ENCODE measurements around the gene AIFM1. TPM values are rescaled to one million over a fixed set of nuclear protein-coding genes. Genes with fewer than 3 reads are reported as not detected.

Gene AIFM1
- total and polyA plus RNA-seq, 7 donors: 48.6 to 61.6 (median 57.3) TPM

GRCh38 chrX:130184857-130185256, 19.2 kb upstream of the AIFM1 start:
- Histone ChIP-seq H3K4me3 (no peak overlapping the region), H3K9me3 (no peaks in the 10 kb centered on the region), H3K4me1 (no peaks in the 10 kb centered on the region), H3K36me3 (ENCODE audit: insufficient read depth in 1 of 2, low read depth in 1 of 2) (no peaks in the 10 kb centered on the region), H3K27me3 (ENCODE audit: insufficient read depth in 3 of 3, low read length in 2 of 3) (no peaks in the 10 kb centered on the region), H3K27ac (no peak overlapping the region)
- TF ChIP-seq CTCF (IDR thresholded peaks at IDR 0.05): no peak
- WGBS, 3 donors: 35 to 43% (median 43%) methylated on average over 2 of the region's 2 CpGs
- ATAC-seq (no peak), DNase-seq (no peak)
- intact Hi-C loops (cut with DNase I): no loop called here

- intact Hi-C loops (cut with DNase I): no loop called here
- Histone ChIP-seq H3K4me3 (no peak overlapping the region), H3K27ac (no peak overlapping the region), H3K27me3 (ENCODE audit: insufficient read depth in 3 of 3, low read length in 2 of 3) (no peaks in the 10 kb centered on the region), H3K4me1 (no peaks in the 10 kb centered on the region), H3K36me3 (ENCODE audit: insufficient read depth in 1 of 2, low read depth in 1 of 2) (no peaks in the 10 kb centered on the region), H3K9me3 (no peaks in the 10 kb centered on the region)
- no peak for DNase-seq
- TF ChIP-seq CTCF (IDR thresholded peaks at IDR 0.05): no peak
- 90 to 94% (median 91%) methylated on average over 11 of the region's 11 CpGs for WGBS, 3 donors
- ATAC-seq: no peak
Measured at GRCh38 chrX:130184168-130184567, 18.5 kb upstream of the AIFM1 start.

GRCh38 chrX:130179579-130180215, 14.1 kb upstream of the AIFM1 start:
- intact Hi-C loops (cut with DNase I): no loop called here
- ATAC-seq: no peak
- no peak for TF ChIP-seq CTCF (IDR thresholded peaks at IDR 0.05)
- no peaks in the 10 kb centered on the region for H3K36me3 ChIP-seq (ENCODE audit: insufficient read depth in 1 of 2, low read depth in 1 of 2)
- H3K27me3 ChIP-seq (ENCODE audit: insufficient read depth in 3 of 3, low read length in 2 of 3): no peaks in the 10 kb centered on the region
- H3K9me3 ChIP-seq: no peaks in the 10 kb centered on the region
- no peak overlapping the region for H3K4me3 ChIP-seq
- DNase-seq: no peak
- 55 to 60% (median 59%) methylated on average over 6 to 7 of the region's 7 CpGs for WGBS, 3 donors
- no peaks in the 10 kb centered on the region for H3K4me1 ChIP-seq
- H3K27ac ChIP-seq: no peak overlapping the region

- intact Hi-C loops (cut with DNase I): no loop called here
- Histone ChIP-seq H3K9me3 (no peaks in the 10 kb centered on the region), H3K36me3 (ENCODE audit: insufficient read depth in 1 of 2, low read depth in 1 of 2) (no peaks in the 10 kb centered on the region), H3K4me3 (no peak overlapping the region), H3K27ac (no peak overlapping the region), H3K4me1 (no peaks in the 10 kb centered on the region), H3K27me3 (ENCODE audit: insufficient read depth in 3 of 3, low read length in 2 of 3) (no peaks in the 10 kb centered on the region)
- ATAC-seq: no peak
- WGBS, 3 donors: 57 to 65% (median 64%) methylated on average over 5 of the region's 5 CpGs
- DNase-seq: no peak
- TF ChIP-seq CTCF (IDR thresholded peaks at IDR 0.05): no peak
Measured at GRCh38 chrX:130179170-130179569, 13.5 kb upstream of the AIFM1 start.

GRCh38 chrX:130176942-130177341, 11.3 kb upstream of the AIFM1 start:
- no peak overlapping the region for H3K27ac ChIP-seq
- no peak for TF ChIP-seq CTCF (IDR thresholded peaks at IDR 0.05)
- intact Hi-C loops (cut with DNase I): no loop called here
- H3K4me3 ChIP-seq: no peak overlapping the region
- 59 to 75% (median 60%) methylated on average over 4 of the region's 4 CpGs for WGBS, 3 donors
- peaks cover 0 to 2% (median 0%) of the 10 kb centered on the region in 3 donors for H3K27me3 ChIP-seq (ENCODE audit: insufficient read depth in 3 of 3, low read length in 2 of 3)
- no peaks in the 10 kb centered on the region for H3K9me3 ChIP-seq
- ATAC-seq (no peak), DNase-seq (no peak)
- no peaks in the 10 kb centered on the region for H3K4me1 ChIP-seq
- no peaks in the 10 kb centered on the region for H3K36me3 ChIP-seq (ENCODE audit: insufficient read depth in 1 of 2, low read depth in 1 of 2)
